Endothelial cell (in vitro differentiated cells): ENCODE data around the gene ARHGEF19. TPM values are rescaled to one million over a fixed set of nuclear protein-coding genes. Genes with fewer than 3 reads are reported as not detected.
A peak's percentile ranks its signal among the peaks of the same experiment; 100 is the strongest.

Experiments used
- DNase-seq: peaks from one replicate; pipeline ENCODE4 v3.0.0; 2021; ENCODE audit warnings: low spot score
- H3K27ac Mint-ChIP-seq: one replicate; pipeline ENCODE4 v1.8.0; 2021; ENCODE audit warnings: mixed read lengths, inconsistent platforms; ENCODE audit not compliant: unreplicated experiment
- H3K27me3 Mint-ChIP-seq: one replicate; pipeline ENCODE4 v1.8.0; 2021; ENCODE audit warnings: mild to moderate bottlenecking, moderate library complexity, mixed read lengths, inconsistent platforms; ENCODE audit not compliant: unreplicated experiment
- H3K36me3 Mint-ChIP-seq: one replicate; pipeline ENCODE4 v1.8.0; 2021; ENCODE audit warnings: mild to moderate bottlenecking, low read depth, mixed read lengths, inconsistent platforms; ENCODE audit not compliant: unreplicated experiment
- H3K4me1 Mint-ChIP-seq: one replicate; pipeline ENCODE4 v1.8.0; 2021; ENCODE audit warnings: mild to moderate bottlenecking, mixed read lengths, inconsistent platforms; ENCODE audit not compliant: unreplicated experiment
- H3K4me3 Mint-ChIP-seq: one replicate; pipeline ENCODE4 v1.8.0; 2021; ENCODE audit warnings: mild to moderate bottlenecking, mixed read lengths, inconsistent platforms; ENCODE audit not compliant: unreplicated experiment
- H3K9me3 Mint-ChIP-seq: one replicate; pipeline ENCODE4 v1.8.0; 2021; ENCODE audit warnings: mixed read lengths, inconsistent platforms; ENCODE audit not compliant: unreplicated experiment
- CTCF ChIP-seq: fragments of 200-600 bp; sonication (generic); IDR thresholded peaks from one replicate; pipeline ENCODE4 v1.5.0; 2021; ENCODE audit warnings: antibody characterized with exemption; ENCODE audit not compliant: unreplicated experiment
- total RNA-seq: library from RNA; stranded (reverse); fragmentation: NEBNext Ultra II Directional; extraction: Animal tissue kit (Norgen Biotek cat#: 25700); gene quantifications from one replicate; pipeline ENCODE4 v1.2.1, GENCODE V29; 2021; ENCODE audit not compliant: unreplicated experiment

The ARHGEF19 gene
- total RNA-seq, 1 donor from 2014 or later: 14.0 TPM

- DNase-seq: no peak
- Mint-ChIP-seq H3K27ac (no peak overlapping the region), H3K27me3 (no peaks in the 10 kb centered on the region), H3K9me3 (no peaks in the 10 kb centered on the region), H3K36me3 (no peaks in the 10 kb centered on the region), H3K4me3 (no peak overlapping the region), H3K4me1 (peaks cover 10% of the 10 kb centered on the region)
- no peak for TF ChIP-seq CTCF
These were observed 20.4 kb downstream of the ARHGEF19 start for GRCh38 chr1:16191916-16192546.

GRCh38 chr1:16191309-16191708 lies 21.1 kb downstream of the ARHGEF19 start:
- no peak for DNase-seq
- H3K36me3 Mint-ChIP-seq: no peaks in the 10 kb centered on the region
- H3K27me3 Mint-ChIP-seq: no peaks in the 10 kb centered on the region
- no peaks in the 10 kb centered on the region for H3K9me3 Mint-ChIP-seq
- no peak overlapping the region for H3K4me3 Mint-ChIP-seq
- peaks cover 10% of the 10 kb centered on the region for H3K4me1 Mint-ChIP-seq
- TF ChIP-seq CTCF: no peak
- H3K27ac Mint-ChIP-seq: no peak overlapping the region

DNA sequence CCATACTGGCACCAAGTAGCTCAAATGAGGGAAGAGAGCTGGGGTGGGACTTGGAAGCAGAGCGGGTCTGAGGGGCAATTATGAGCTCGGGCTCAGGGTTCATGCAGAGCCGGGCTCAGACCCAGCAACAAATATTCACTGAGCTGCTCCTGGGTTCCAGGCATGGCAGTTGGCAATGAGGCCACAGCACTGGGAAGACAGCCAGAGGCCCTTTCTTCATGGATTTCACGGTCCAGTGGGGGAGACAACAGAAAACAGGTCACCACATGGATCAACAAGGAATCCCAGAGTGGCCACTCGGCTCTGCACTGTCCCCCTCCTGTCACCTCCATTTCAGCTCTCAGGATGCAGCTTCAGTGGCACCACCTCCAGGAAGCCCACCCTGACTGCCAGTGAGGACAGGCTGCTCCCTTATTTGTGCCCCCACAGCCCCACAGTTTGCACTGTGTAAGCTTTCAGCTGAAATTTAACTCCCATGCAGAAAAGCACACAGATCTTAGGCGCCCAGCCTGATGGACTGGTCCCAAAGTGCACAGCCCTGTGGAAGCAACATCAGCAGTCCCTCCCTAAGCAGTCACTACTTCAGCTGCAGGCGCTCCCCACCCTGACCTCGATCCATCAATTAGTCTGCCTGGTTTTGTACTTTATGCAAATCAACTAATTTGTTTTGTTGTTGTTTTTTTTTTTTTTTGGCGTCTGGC lies 22.4 kb downstream of the ARHGEF19 start:
- DNase-seq: no peak
- Mint-ChIP-seq H3K4me1 (peaks cover 10% of the 10 kb centered on the region), H3K27ac (no peak overlapping the region), H3K9me3 (no peaks in the 10 kb centered on the region), H3K4me3 (no peak overlapping the region), H3K36me3 (no peaks in the 10 kb centered on the region), H3K27me3 (no peaks in the 10 kb centered on the region)
- no peak for TF ChIP-seq CTCF

DNA sequence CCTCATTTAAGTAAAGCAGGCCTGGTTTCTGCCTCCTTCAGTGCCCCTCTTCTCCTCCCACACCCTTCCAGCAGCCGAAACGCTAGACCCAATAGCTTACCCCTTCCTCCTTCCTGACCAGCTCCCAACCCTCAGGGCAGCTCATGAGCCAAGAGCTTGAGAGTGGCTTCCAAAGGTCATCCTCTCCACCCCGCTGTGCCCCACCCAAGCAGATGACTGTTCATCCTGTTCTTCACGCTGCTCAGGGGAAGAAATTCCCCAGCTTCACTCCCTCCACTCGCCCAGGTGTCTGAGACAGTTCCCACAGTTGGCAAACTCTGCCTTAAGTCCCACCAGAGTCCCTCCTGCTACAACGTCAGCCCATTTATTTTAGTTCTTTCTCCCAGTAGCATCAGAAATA lies 23.4 kb downstream of the ARHGEF19 start:
- Mint-ChIP-seq H3K4me3 (no peak overlapping the region), H3K36me3 (no peaks in the 10 kb centered on the region), H3K4me1 (peaks cover 10% of the 10 kb centered on the region), H3K27ac (no peak overlapping the region), H3K9me3 (no peaks in the 10 kb centered on the region), H3K27me3 (peaks cover 3% of the 10 kb centered on the region)
- TF ChIP-seq CTCF: no peak
- no peak for DNase-seq

DNA sequence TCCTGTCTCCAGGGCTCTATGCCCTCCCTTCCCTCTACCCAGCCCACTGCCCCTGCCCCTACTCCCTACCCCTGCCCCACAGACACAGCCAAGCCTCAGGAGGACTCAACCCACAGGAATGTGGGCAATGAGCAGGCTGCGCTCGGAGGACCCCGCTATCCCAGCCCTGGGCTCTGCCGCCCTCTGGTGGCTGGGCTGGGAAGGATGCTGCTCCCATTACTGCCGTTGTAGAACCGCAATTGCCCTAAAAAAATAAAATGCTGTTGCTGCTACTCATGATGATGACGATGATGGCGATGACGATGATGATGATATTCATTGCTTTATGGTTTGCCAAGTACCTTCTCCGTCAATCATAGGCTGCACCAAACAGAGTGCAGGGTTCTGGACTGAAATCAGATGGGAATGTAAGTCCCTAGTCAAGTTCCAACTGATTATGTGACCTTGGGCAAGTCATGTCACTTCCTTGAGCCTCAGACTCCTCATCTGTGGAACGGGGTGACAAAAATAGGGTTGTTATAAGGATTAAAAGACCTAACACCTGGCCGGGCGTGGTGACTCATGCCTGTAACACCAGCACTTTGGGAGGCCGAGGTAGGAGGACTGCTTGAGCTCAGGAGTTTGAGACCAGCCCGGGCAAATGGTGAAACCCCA lies 24.6 kb downstream of the ARHGEF19 start:
- Mint-ChIP-seq H3K27me3 (peaks cover 5% of the 10 kb centered on the region), H3K36me3 (no peaks in the 10 kb centered on the region), H3K27ac (no peak overlapping the region), H3K4me3 (no peak overlapping the region), H3K4me1 (peaks cover 14% of the 10 kb centered on the region), H3K9me3 (no peaks in the 10 kb centered on the region)
- peak; percentile 90 for TF ChIP-seq CTCF
- DNase-seq: peak; percentile 87
